Fibroblast of mammary gland (primary cell): ENCODE results near the gene RWDD4.

ENCODE experiments used
- DNase-seq: peaks from one replicate; pipeline ENCODE4 v3.0.0-alpha.2; 2010; ENCODE audit warnings: low read depth
- H3K4me3 ChIP-seq: 2 replicates; pipeline ENCODE4 v1.5.1; 2011; ENCODE audit warnings: low read depth, mild to moderate bottlenecking, low read length, moderate library complexity; ENCODE audit not compliant: control insufficient read depth
- TF ChIP-seq, protein P1 (sequence below): conservative IDR thresholded peaks from 2 replicates; pipeline ENCODE4 v1.5.1; 2011; ENCODE audit warnings: low read depth, low read length, inconsistent platforms; ENCODE audit not compliant: control insufficient read depth, insufficient read depth

Gene RWDD4

DNA sequence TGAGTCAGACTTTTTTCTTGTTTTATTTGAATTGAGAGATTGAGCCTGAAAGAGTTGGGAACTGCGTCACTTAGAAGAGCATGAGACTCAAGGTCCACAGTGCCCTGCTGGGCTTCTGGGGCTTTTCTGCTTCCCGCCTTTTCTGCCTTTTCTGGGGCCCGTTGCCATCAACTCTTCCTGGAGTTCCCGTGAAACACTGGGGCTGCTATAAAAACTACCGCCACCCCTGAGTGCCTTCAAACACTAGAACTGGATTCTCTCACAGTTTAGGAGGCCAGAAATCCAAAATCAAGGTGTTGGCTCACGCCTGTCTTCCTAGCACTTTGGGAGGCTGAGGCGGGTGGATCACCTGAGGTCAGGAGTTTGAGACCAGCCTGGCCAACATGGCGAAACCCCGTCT, 49.8 kb downstream of the RWDD4 start:
- no peak for DNase-seq
- TF ChIP-seq, protein P1, sequence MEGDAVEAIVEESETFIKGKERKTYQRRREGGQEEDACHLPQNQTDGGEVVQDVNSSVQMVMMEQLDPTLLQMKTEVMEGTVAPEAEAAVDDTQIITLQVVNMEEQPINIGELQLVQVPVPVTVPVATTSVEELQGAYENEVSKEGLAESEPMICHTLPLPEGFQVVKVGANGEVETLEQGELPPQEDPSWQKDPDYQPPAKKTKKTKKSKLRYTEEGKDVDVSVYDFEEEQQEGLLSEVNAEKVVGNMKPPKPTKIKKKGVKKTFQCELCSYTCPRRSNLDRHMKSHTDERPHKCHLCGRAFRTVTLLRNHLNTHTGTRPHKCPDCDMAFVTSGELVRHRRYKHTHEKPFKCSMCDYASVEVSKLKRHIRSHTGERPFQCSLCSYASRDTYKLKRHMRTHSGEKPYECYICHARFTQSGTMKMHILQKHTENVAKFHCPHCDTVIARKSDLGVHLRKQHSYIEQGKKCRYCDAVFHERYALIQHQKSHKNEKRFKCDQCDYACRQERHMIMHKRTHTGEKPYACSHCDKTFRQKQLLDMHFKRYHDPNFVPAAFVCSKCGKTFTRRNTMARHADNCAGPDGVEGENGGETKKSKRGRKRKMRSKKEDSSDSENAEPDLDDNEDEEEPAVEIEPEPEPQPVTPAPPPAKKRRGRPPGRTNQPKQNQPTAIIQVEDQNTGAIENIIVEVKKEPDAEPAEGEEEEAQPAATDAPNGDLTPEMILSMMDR, result no peak
- no peak overlapping the region for H3K4me3 ChIP-seq

DNA sequence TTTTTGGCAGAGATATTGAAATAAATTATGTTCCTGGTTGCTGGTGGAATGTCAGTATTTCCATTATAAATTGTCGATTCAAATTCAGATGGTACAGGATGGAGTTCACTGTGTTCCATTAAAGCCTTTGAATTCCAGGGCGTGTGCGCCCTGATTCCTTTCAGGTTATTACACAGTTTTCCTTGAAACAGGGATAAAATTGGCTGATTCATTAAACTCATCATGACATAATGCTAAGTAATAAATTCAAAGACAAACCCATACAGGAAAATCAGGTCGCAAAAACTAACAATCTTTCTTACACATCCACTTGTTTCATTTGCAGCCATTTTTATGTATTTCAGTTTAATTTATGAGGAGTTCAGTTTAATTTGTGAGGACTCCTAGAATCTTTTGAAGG, 51.1 kb downstream of the RWDD4 start:
- TF ChIP-seq, protein P1, result no peak
- no peak for DNase-seq
- H3K4me3 ChIP-seq, result no peak overlapping the region

DNA sequence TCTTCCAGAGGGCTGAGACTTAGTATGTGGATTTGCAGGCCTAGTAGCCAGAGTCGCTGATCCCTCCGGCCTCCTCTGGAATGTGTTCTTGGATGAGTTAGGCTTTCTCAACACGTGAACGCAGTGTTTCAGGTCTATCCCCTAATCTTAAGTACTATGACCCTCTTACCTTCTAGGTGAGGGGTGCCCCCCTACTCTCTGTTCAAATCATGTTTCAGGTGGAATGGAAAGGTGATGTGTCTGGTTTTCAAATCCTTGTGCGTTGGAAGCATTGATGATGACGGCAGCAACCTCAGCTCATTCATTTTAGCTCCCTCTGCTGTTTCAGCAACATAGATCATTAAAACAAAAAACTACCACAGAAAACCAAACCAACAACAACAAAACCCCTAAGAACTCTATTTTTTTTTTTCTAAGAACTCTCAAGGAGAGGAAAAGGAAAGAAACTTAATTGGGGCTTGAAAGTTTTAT, 56.4 kb downstream of the RWDD4 start:
- H3K4me3 ChIP-seq, result no peak overlapping the region
- TF ChIP-seq, protein P1, result peak; percentile 43
- peak; percentile 49 for DNase-seq

DNA sequence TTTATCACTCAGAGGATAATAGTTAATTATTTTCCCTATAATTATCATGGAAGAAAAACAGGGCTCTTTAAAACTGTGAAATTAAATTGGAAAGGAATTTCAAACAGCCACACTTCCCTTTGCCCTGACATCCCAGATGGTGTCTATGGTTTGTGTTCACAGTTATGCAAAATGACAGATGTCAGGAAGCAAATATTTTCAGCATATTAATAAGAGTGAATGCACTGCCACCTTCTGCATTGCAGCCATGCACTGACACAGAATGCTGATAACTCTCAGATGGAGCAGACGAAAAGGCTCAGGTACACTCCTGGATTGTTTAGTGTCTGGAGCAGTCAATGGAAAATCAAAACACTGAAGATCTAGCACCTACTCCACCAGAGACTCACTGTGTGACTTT, 57.6 kb downstream of the RWDD4 start:
- DNase-seq, result no peak
- TF ChIP-seq, protein P1, result no peak
- no peak overlapping the region for H3K4me3 ChIP-seq

DNA sequence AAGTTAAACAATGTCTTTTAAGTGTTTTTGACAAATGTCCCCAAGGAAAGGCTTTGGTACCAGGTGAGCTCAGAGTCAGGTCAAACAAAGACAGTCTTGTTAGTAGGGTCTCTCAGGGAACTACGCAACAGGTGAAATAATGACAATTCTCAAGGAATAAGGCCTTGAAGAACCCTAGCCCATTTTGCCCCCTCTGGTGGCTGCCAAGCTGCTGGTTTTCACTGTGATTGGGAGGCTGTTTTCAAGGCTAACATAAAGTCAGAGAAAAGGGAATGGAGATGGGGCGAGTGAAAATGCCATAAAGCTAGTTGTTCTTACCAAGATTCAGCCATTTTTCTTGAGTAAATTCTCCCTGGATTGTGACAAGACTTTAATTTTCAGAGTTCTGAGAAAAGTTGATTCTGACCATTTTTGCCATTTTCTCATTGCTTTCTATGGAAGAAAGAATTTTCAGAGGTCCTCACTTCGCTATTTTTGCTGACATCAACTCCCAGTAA, 58.7 kb downstream of the RWDD4 start:
- TF ChIP-seq, protein P1, result peak; percentile 44
- no peak overlapping the region for H3K4me3 ChIP-seq
- no peak for DNase-seq

DNA sequence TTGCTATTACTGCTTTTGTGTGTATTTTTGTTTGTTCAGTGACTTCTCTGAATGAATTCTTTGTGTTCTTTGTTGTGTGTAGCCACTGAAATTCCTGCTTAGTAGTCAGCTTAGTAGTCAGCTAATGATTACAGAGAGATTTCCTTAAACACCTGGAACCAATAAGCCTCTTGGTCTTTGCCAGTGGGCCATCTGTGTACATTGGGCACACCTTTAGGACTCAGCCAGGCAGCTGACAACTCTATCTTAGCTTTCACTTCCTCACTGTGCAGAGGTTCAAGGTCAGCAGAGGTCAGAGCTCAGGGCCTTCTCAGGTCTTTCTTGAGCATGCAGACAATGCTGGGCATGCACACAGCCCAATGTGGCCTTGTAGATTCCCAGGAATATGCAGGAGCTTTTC, 59.3 kb downstream of the RWDD4 start:
- TF ChIP-seq, protein P1, result no peak
- peak; percentile 29 for DNase-seq
- H3K4me3 ChIP-seq, result no peak overlapping the region

DNA sequence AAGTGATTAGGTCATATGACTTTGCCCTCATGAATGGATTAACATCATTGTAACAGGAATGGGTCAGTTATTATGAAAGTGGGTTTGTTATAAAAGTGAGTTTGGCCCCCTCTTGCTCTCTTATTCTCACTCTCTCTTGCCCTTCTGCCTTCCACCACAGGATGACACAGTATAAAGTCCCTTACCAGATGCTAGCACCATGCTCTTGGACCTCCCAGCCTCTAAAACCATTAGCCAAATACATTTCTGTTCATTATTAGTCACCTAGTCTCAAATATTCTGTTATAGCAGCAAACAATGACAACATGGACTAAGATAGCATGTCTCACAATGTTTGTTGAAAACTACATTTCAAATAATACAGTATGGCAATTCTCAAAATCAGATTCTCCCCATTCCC, 59.7 kb downstream of the RWDD4 start:
- TF ChIP-seq, protein P1, result no peak
- no peak for DNase-seq
- no peak overlapping the region for H3K4me3 ChIP-seq
